HG03039 (cell line): Measurements from ENCODE around the gene TMEM255A.
A peak's percentile ranks its signal among the peaks of the same experiment; 100 is the strongest.
"Not testable (repeated sequence)": the region's sequence is repeated elsewhere in the genome, so short reads cannot be mapped to it uniquely, and the experiment has no call there.

Experiments
- ATAC-seq: cut with Tn5 transposase; IDR thresholded peaks from one replicate; pipeline ENCODE4 v1.9.1; 2021; ENCODE audit warnings: mild to moderate bottlenecking, moderate library complexity; ENCODE audit not compliant: unreplicated experiment

Gene TMEM255A

DNA sequence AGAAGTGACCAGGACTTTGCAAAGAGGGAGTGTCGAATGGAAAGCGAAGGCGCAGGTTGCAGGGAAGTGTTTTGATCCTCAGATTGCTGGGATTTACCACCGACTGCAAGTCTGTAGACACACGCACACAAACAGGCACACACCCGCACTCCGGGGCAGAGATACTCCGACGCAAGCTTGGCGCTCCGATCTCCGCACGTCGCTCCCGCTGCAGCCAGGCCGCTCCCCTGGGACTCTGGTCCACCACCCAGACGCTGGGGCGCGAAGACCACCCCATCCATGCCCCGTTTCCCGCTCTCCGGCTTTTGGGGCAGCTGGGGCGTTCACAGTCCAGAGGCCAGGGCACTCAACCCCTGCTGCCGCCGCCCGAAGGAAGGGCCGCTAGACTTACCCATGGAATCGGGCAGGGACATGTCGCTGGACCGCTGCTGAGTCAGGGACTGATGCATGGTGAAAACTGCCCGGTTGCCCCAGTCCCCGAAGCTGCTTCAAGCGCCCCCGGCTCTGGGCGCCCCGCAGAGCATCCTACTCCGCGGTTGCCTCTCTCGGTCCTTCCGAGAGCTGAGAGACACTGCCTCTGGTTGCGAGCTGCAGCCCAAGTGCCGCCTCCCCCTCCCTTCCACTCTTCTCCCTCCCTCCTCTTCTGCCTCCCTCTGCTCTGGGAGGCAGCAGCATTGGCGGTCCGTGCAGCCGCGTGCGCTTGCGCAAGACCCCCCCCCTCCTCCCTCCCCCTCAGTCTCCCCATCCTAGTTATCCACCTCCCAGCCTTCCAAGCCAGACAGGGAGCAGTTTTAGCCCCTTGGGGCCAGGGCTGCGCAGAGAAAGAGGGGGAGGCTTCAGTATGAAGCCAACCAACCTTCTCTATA is at the start of gene TMEM255A:
TMEM255A (minus strand) TSS at position 601 of the 866 bp plus-strand sequence; CDS start at position 449, 152 bp downstream.
- no peak for ATAC-seq

DNA sequence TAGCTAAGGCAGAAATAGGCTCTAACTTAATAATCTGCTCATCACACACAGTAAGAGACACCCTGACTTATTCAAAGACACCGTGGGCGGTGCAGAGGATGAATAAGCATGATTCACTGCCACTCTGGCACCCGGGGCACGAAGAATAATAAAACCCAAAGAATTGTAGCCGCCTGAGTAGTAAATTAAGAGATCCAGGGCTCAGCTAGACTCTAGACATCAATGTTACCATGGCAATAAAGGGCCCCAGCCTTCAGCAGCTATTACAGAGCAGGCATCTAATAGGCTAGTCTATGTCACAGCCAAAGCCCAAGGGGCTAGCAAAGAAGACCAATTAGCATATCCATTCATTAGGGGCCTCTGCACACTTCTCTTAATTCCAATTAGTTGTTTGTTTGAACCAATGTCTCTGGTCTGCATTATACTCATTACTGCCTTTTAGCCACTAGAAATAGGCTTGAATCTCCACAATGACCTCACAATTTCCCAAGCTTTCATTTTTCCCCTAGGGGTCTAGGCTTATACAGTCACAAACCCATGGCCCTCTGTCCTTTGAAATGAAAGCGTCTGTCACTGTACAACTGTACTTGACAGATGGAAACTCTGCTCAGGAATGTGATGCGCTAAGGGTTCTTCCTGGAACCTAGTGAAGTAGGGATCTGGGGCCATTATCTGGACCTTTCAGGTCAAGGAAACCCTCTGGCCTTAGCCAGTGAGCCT is 47.6 kb upstream of the TMEM255A start:
- no peak for ATAC-seq

DNA sequence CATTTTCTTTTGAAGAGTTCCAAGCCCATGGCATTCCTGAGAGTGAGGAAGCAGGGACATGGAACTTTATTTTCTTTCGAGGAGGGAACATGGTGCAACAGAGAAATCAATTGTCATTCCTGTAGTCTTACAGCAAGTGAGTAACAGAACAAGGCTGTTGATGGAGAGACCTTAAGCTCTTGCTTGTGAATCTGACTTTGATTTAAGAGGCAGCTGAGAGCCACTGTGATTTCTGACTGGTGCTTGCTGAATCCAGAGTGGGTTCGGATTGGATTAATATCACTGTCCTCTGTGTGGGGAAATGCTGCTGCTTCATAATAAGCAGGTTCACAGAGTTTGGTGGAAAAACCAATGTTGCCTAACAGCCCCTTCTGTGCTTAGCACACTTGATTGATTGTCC is 45.9 kb upstream of the TMEM255A start:
- no peak for ATAC-seq

DNA sequence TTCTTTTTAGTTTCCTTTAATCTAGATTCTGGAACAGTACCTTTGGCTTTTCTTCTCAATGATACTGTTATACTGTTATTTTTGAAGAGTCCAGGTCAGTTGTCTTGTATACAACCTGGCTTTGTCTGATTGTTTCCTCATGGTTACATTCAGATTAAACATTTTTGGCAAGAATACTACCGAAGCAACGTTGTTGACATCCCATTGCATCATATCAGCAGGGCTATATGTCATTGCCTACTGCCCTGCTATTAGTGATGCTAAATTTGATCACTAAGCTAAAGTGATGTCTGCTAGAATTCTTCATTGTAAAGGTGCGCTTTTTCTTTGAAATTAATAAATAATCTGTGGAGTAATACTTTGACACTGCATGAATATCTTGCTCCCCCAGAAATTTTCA is 44.8 kb upstream of the TMEM255A start:
- no peak for ATAC-seq

DNA sequence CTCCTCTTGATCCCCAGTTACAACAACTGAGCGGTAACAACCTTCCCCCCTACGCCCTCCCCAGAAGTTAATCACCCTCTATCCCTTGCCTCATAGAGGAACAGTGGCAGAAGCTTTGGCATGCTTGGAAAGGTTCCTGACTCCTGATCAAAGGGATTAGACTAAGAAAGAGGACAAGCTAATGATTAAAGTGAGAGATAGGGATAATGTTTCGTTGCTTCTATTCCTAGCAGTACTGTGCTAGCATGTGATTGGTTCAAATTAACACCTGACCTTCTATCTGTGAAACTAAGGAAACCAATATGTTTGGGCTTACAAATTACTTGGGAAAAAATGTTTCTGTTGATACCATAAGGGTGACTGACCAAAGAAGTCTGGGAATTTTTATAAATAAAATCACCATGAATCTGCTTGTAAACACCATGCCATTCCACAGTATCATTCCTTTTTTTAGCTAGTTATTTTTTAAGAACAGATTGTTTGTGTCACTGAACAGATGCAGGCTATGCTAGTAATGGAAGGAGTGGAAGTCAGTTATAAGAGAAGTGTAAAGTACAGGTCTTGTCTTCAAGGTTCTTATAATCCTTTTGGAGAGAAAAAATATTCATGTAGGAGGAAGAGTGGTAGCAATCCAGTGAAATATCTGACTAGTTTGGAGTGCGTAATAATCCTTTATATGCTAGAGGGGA is 39.3 kb upstream of the TMEM255A start:
- ATAC-seq = no peak

DNA sequence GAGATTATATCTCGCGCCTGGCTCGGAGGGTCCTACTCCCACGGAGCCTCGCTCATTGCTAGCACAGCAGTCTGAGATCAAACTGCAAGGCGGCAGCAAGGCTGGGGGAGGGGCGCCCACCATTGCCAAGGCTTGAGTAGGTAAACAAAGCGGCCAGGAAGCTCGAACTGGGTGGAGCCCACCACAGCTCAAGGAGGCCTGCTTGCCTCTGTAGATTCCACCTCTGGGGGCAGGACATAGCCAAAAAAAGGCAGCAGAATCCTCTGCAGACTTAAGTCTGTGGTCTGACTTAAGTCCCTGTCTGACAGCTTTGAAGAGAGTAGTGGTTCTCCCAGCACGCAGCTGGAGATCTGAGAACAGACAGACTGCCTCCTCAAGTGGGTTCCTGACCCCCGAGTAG is 33.3 kb upstream of the TMEM255A start:
- not testable (repeated sequence) for ATAC-seq

DNA sequence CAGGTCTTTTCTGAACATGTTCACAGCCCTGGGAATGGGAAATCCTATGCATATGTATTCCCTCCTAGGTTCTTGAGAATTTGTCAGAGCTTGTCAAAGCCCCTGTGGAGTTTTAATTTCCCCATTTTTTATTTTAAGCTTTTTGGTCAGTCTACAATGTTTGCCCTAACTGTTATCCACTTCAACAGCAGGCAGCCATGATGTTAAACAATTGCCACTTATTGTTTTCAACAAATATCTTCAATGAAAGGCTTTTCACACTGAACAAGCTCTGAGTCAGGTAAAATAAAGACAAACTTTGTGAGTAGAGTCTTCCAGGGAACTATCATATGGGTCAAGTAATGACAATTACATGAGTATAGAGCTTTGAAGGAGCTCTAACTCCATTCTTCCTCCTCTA is 25.6 kb upstream of the TMEM255A start:
- no peak for ATAC-seq

DNA sequence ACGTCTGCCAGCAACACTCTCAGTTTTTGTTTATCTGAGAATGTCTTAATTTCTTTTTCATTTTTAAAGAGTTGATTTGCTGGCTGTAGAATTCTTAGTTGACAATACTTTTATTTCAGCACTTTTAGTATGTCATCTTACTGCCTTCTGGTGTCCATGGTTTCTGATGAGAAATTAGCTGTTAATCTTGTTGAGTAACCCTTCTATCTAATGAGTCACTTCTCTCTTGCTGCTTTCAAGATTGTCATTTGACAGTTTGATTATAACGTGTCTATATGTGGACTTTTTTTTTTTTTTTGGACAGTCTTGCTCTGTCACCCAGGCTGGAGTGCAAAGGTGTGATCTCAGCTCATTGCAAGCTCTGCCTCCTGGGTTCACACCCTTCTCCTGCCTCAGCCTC is 24.0 kb upstream of the TMEM255A start:
- ATAC-seq = no peak

DNA sequence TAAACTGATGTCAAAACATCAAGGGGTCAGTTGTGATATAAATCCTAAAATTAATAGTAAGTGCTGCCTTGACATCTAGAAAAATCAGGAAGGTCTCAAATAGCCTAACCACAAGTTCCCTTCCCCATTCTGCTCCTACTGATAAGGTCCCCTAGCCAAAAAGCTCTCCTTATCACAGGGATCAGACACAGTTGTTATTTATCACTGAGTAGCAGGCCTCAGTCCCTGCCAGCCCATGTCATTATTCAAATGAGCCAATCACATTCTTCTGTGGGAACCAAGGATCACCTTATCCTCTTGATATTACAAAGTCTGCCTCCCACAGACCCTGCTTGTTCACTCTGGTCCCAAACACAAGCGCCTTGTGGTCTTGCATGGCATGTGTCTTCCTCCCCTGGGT is 23.3 kb upstream of the TMEM255A start:
- no peak for ATAC-seq

DNA sequence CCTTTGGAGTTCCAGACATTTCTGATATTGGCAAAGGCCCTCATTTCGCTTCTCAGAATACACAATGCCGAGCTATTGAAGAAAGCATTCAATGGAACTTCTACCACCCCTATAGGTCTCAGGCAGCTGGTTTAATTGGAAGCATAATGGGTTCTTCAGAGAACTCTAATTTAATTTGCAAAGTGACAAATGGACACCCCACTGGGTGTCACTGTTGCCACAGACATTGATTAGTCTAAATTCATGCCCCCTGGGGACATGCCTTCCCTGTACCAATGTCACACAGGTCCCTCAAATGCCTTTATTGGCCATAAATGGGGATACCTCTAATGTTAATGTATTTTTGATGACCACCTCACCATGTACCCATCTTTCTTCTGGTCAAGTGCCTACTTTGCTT is 22.9 kb upstream of the TMEM255A start:
- no peak for ATAC-seq

DNA sequence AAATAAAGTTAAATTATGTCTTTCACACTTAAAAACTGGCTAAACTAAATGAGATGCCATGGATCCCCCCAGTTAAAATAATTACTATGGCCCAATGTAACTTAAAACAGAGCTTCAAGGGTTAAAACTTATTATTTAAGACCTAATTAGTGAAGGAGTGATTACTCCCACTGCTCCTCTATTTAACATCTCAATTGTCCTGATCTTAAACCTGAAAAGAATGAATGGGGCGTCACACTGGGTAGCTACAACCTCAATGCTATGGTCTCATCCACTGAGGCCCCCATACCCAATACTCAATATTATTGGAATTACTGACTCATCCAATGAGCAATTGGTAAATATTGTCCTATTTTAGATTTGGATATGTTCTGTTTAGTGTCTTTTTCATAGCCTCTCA is 21.1 kb upstream of the TMEM255A start:
- ATAC-seq = no peak

DNA sequence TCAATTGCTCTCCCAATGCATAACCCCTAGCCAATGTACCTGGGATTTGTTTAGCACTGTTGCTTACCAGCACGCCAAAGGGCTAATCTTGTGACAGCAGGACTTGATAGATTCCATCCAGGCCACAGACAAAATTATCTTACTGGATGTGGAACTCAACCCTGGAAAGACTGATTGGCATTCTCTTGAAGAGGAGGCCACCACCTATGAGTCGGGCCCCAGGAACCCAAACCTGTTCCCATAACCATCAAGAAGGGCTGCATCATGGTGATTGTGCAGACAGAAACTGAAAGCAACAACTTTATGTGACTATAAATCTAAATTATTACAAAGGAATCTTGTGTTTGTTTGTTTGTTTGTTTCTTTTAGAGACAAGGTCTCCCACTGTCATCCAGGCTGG is 19.9 kb upstream of the TMEM255A start:
- no peak for ATAC-seq

DNA sequence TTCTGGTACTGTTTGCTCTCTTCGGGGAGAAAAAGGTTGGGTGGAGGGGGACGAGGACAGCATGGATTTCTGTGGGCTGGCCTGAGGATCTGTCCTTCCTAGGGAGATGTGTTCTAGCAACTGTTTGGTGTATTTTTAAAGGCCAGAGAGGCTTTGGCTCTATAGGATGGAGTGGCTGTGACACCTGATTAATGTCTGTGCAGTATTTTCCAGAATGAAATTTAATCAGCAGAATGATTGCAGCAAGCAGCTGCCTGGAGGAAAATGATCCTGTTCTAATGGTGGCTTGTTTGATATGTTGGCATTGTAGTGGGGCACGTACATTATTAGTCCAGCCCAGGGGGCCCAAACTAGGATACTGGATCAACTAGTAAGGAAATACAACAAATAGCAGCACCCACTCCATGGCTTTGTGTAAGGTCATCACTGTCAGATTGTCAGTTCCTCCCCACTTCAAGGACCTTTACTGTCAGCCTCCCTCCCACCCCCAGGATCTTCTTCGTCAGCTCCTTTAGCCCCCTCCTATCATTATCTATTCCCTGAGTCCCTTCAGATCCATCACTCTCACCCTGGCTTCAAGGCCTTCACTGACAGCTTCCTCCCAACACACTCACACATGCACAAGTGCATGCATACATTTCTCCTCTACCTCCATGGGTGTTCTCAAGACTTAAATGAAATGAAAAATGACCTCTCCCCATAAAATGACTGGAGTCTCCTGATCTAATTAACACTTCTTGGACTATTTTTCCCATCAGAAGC is 10.4 kb upstream of the TMEM255A start:
- no peak for ATAC-seq

DNA sequence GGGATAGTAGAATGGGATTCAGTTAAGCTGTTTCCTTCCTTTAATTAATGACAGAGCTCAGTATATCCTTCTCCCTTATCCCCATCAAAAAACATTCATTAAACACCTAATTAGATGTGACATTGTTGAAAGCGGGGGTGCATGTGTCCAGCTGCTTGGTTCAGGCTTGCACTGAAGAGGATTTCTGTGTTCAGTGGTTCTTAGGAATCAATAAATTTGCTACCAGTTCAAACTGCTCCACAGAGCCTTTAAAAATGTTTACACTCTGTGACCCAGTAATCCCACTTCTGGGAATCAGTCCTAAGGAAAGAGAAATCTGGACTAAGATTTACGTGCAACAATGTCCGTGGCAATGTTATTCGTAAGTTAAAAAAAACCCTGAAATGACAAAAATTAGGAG is 7.2 kb upstream of the TMEM255A start:
- no peak for ATAC-seq

DNA sequence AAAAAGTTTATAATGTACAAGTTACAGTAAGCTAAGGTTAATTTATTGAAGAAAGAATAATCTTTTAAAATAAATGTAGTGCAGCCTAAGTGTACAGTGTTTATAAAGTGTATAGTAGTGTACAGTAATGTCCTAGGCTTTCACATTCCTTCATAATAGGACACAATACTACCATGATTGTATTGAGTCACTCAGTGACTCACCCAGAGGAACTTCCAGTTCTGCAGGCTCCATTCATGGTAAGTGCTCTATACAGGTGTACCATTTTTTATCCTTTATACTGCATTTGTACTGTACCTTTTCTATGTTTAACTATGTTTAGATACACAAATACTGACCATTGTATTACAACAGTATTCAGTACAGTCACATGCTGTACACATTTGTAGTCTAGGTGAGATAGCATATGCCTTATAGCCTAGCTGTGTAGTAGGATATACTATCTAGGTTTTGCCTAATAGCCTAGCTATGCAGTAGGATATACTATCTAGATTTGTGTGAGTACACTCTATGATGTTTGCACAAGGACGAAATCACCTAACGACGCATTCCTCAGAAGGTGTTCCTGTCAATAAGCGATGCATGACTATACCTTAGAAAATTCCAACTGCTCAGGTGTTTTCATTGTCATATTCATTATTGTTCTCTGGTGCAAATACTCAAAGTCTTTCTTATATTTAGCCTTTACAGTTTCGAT is 5.5 kb upstream of the TMEM255A start:
- no peak for ATAC-seq

DNA sequence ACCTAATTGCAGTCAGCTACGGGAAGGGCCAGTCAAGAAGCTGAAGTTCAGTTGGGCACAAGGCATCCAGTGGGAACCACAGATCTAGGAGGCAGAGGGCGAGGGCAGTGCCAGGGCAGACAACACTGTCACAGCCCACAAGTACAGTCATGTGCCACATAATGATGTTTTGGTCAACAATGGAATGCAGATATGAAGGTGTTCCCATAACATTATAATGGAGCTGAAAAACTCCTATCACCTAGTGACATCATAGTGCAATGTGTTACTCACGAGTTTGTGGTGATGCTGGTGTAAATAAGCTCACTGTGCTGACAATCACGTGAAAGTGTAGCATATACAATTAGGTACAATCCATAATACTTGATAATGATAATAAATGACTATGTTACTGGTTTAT is 4.5 kb upstream of the TMEM255A start:
- ATAC-seq = no peak

DNA sequence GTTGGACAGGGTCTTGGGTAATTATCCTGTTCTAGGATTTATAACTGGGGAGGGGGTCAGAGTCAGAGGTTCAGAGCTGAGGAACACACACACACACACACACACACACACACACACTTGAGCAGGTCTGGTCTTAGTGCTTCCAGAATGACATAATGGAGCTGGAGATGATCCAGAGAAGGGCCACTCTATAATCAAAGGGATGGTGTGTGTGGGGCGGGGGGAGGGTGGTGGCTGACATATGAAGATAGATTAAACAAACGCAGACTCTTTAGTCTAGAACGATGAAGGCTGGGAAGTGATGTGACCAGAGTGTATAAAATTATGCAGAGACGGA is 434 bp upstream of the TMEM255A start:
- ATAC-seq = no peak

DNA sequence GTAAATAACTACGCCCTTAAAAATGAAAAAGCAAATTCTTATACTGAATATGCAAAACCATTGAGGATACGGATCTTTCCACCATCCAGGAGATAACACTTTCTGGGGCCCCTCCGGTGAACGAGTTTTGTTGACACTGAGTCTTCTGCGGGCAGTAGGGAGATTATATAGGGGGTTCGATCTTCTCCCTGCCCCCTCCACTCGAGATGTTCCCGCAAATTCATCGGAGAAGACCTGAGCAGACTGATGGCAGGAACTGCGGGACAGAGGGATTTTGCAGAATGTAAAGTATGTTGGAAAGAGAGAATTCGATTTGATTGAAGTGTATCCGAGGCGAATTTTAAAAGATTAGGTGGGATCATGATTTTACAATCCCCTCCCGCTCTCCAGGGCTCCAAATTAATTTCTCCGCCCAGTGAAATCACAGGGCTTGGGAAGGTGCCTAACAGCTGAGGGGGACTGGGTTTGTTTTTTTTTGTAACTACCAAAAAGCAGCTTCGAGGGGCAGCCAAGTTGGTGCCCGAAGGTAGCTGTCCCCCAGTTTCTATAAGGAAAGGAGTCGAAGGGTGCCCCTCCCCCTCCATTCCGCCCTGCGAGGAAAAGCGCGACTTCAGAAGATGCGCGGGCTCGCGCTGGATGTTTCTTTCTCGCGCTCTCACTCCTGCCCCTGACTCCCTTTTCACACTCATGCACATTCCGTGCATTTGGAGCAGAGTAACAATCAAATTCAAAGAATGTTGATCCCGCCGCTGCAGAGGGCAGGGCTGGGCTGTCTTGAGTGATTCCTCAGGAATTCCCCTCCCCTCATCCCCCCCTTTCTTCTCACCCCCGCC is 1.2 kb downstream of the TMEM255A start:
- ATAC-seq = no peak

DNA sequence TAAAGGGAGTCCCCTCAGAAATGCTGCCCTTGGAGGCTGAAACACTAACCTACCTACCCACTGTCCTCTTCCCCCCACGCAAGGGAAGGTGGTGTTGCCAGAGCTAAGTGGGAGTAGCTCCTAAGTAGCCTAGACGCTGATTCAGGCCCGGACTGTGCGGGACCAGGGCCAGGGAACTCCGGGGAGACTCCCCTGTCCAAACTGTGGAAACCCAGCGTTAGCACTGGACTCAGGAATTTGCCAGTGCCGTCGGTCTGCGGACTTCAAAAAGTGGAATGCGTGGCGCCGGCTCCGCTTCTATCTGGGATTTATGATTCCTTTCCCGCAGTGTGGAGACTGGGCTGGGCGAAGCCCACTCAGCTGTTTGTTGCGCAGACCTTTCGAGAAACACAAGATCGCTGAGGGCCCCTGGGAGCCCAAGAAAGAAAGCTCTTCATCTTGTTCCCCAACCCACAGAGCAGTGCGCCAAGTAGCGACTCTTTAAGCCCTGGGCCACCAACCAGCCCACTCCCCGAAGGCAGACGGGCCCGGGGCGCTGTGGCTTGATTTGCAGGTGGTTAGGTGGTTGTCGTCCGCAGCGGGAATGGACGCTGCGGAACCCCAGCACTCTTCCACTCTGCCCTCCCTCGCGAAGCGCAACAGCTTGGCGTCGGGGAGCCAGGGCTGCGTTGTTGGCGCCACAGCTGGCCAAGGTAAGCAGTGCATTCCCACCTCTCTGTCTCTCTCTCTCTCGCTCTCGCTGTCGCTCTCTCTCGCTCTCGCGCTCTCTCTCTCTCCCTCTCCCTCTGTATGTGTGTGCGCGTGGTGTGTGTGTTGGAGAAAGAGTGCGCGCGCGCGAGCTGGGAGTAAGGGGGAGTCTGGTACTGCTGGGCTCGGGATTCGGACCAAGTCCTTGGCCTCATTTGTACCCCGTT is 2.0 kb downstream of the TMEM255A start:
- peak; percentile 82 for ATAC-seq
